Mesendoderm (in vitro differentiated cells): ENCODE data around the gene CCIN.

Experiments used
- DNase-seq: peaks from one replicate; pipeline ENCODE4 v3.0.0; 2013
- H2AK5ac ChIP-seq: 2 replicates; pipeline ENCODE4 v1.6.1; 2013; ENCODE audit warnings: low read length, inconsistent platforms
- H2BK120ac ChIP-seq: 2 replicates; pipeline ENCODE4 v1.6.1; 2013; ENCODE audit warnings: low read depth, mild to moderate bottlenecking, low read length, moderate library complexity, mixed read lengths
- H2BK15ac ChIP-seq: replicated peaks from 2 replicates; pipeline ENCODE4 v1.6.1; 2013; ENCODE audit warnings: low read depth, mild to moderate bottlenecking, moderate library complexity
- H2BK5ac ChIP-seq: 2 replicates; pipeline ENCODE4 v1.6.1; 2013; ENCODE audit warnings: low read length, inconsistent platforms
- H3K18ac ChIP-seq: 2 replicates; pipeline ENCODE4 v1.6.1; 2013; ENCODE audit warnings: mild to moderate bottlenecking, low read length, mixed read lengths
- H3K23ac ChIP-seq: one replicate; pipeline ENCODE4 v1.6.1; 2013; ENCODE audit warnings: low read length
- H3K27ac ChIP-seq: 2 replicates; pipeline ENCODE4 v1.5.1; 2013; ENCODE audit warnings: low read depth, mild to moderate bottlenecking, inconsistent platforms, low read length, moderate library complexity
- H3K27me3 ChIP-seq: 2 replicates; pipeline ENCODE4 v1.6.1; 2013; ENCODE audit warnings: low read length, control low read depth, mild to moderate bottlenecking, inconsistent platforms; ENCODE audit not compliant: insufficient read depth, poor library complexity
- H3K36me3 ChIP-seq: 2 replicates; pipeline ENCODE4 v1.6.1; 2013; ENCODE audit warnings: low read length, inconsistent platforms; ENCODE audit not compliant: control insufficient read depth, insufficient read depth
- H3K4ac ChIP-seq: one replicate; pipeline ENCODE4 v1.6.1; 2013; ENCODE audit warnings: low read depth, mild to moderate bottlenecking, low read length, moderate library complexity
- H3K4me1 ChIP-seq: 2 replicates; pipeline ENCODE4 v1.6.1; 2013; ENCODE audit warnings: low read depth, low read length, inconsistent platforms; ENCODE audit not compliant: control insufficient read depth
- H3K4me2 ChIP-seq: 2 replicates; pipeline ENCODE4 v1.6.1; 2013; ENCODE audit warnings: low read length
- H3K4me3 ChIP-seq: 2 replicates; pipeline ENCODE4 v1.5.1; 2013; ENCODE audit warnings: mild to moderate bottlenecking, low read length
- H3K56ac ChIP-seq: one replicate; pipeline ENCODE4 v1.6.1; 2013; ENCODE audit warnings: low read length
- H3K79me1 ChIP-seq: 2 replicates; pipeline ENCODE4 v1.6.1; 2013; ENCODE audit warnings: low read length, inconsistent platforms
- H3K79me2 ChIP-seq: 2 replicates; pipeline ENCODE4 v1.6.1; 2013; ENCODE audit warnings: mild to moderate bottlenecking, low read length; ENCODE audit not compliant: control insufficient read depth, insufficient read depth
- H3K9ac ChIP-seq: 2 replicates; pipeline ENCODE4 v1.6.1; 2013; ENCODE audit warnings: low read length, inconsistent platforms
- H4K5ac ChIP-seq: one replicate; pipeline ENCODE4 v1.6.1; 2013; ENCODE audit warnings: low read length
- H4K8ac ChIP-seq: one replicate; pipeline ENCODE4 v1.6.1; 2013; ENCODE audit warnings: low read depth, mild to moderate bottlenecking, control low read depth, low read length, moderate library complexity
- WGBS: extraction: QIAGEN DNeasy Blood & Tissue Kit; methylation state at CpG from one replicate; pipeline ENCODE4 v1.1.7; 2013; ENCODE audit warnings: low lambda C conversion rate, missing lambda C conversion rate; ENCODE audit not compliant: insufficient coverage; ENCODE audit errors: extremely low coverage; 5-methylcytosine and 5-hydroxymethylcytosine counted together

The CCIN gene

DNA sequence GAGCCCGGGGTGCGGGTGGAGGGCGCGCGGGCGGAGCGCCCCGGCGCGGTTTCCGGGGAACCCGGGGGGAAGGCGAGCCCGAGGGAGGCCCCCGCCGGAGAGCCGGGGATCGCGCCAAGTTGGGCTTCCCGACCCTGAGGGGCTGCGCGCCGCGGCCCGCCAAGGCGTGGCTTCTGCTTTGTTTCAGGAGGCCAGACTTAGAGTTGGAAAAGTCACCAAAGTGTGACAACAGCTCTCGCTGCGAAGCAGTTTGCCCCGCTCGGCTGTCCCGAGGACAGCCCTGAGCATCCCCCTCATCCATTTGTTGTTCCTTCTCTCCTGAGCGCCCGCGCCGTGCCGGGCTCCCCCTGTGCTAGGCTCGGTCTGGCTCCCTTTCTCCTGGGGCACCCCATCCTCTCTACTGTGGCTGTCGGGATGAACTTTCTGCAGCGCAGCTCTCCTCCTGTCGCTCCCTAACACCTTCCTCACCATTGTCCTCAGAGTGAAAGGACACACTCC lies 32.2 kb upstream of the CCIN start:
- peak overlapping the region; percentile 75 for H3K18ac ChIP-seq

DNA sequence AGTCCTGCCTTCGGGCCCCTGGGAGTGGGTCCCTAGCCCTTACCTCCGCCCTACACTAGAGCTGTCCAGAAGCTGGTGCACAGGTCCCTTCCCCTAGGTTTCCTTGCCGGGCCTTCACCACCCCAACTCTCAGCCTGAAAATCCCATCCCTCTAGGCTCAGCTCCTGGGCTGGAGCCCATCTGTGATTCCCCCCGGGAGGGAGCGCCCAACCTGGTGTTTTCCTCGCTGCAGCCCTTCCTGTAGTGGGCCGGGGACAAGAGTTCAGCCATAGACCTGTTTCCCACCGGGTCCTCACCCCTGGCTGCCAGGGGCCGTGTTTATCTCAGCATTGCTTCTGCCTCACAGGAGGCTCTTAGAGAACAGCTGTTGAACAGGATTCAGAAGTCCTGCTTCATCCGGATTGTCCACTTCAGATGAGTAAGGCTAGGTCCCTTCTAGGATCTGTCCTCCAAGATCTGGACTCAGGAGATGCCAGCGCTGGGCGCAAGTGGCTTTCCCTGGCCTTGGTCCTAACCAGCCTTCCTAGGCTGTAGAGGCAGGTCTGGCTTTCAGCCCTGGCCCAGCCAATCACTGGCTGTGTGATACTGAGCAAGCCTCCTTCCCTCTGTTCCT lies 31.7 kb upstream of the CCIN start:
- H3K4me2 ChIP-seq, result peak overlapping the region; percentile 2
- peak overlapping the region; percentile 0 for H3K4me3 ChIP-seq
- H2BK15ac ChIP-seq, result no peak overlapping the region
- peak overlapping the region; percentile 82 for H3K56ac ChIP-seq
- no peak overlapping the region for H3K27ac ChIP-seq
- peaks cover 3% of the 10 kb centered on the region for H3K27me3 ChIP-seq
- no peak overlapping the region for H3K18ac ChIP-seq
- peak overlapping the region; percentile 74 for H3K9ac ChIP-seq
- H2AK5ac ChIP-seq, result no peak overlapping the region
- peaks cover 11% of the 10 kb centered on the region for H3K4me1 ChIP-seq
- DNase-seq, result peak; percentile 30
- H2BK5ac ChIP-seq, result no peak overlapping the region
- no peak overlapping the region for H4K8ac ChIP-seq
- no peak overlapping the region for H4K5ac ChIP-seq
- peaks cover 3% of the 10 kb centered on the region for H3K79me2 ChIP-seq
- no CpG with 5 or more reads among the region's 12 CpGs for WGBS
- peak overlapping the region; percentile 61 for H3K4ac ChIP-seq
- H3K23ac ChIP-seq, result peak overlapping the region; percentile 74
- H2BK120ac ChIP-seq, result no peak overlapping the region
- peaks cover 7% of the 10 kb centered on the region for H3K79me1 ChIP-seq
- no peaks in the 10 kb centered on the region for H3K36me3 ChIP-seq

More for the DNA sequence above, 32.2 kb upstream of the CCIN start:
- H3K23ac ChIP-seq, result peak overlapping the region; percentile 74
- peak overlapping the region; percentile 39 for H2BK120ac ChIP-seq
- peak; percentile 44 for DNase-seq
- peak overlapping the region; percentile 74 for H3K9ac ChIP-seq
- H3K27me3 ChIP-seq, result peaks cover 3% of the 10 kb centered on the region
- H4K5ac ChIP-seq, result no peak overlapping the region
- H3K79me1 ChIP-seq, result peaks cover 5% of the 10 kb centered on the region
- peak overlapping the region; percentile 0 for H3K4me3 ChIP-seq
- peak overlapping the region; percentile 82 for H3K56ac ChIP-seq
- no peak overlapping the region for H3K27ac ChIP-seq
- no peak overlapping the region for H2AK5ac ChIP-seq
- H3K36me3 ChIP-seq, result no peaks in the 10 kb centered on the region
- H2BK5ac ChIP-seq, result no peak overlapping the region
- peak overlapping the region; percentile 28 for H4K8ac ChIP-seq
- peak overlapping the region; percentile 2 for H3K4me2 ChIP-seq
- no peak overlapping the region for H2BK15ac ChIP-seq
- peak overlapping the region; percentile 61 for H3K4ac ChIP-seq
- H3K4me1 ChIP-seq, result peaks cover 10% of the 10 kb centered on the region
- H3K79me2 ChIP-seq, result peaks cover 3% of the 10 kb centered on the region
- no CpG with 5 or more reads among the region's 40 CpGs for WGBS

DNA sequence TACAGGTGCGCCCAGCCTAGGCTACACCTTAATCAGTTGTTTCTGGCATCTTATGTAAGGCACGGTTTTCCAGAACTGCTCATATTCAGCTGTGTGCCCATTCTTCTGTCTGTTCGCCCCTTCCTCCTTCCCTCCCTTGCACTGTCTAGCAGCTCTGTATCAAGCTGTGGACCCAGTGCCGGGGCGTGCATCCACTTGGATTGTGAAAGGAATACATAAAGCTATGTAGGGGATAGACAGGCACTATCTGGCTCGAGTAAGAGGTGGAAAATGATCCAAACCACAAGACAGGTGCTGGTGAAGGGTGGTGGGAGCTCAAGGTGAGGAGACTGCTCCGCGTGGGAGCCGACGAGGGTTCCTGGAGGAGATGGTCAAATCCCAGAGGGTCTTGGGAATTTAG lies 30.7 kb upstream of the CCIN start:
- no peak for DNase-seq
- no peak overlapping the region for H3K4ac ChIP-seq
- H4K5ac ChIP-seq, result no peak overlapping the region
- H4K8ac ChIP-seq, result no peak overlapping the region
- H3K4me1 ChIP-seq, result peaks cover 11% of the 10 kb centered on the region
- H3K4me3 ChIP-seq, result no peak overlapping the region
- no peak overlapping the region for H3K27ac ChIP-seq
- H2AK5ac ChIP-seq, result no peak overlapping the region
- no CpG with 5 or more reads among the region's 10 CpGs for WGBS
- H2BK15ac ChIP-seq, result no peak overlapping the region
- no peak overlapping the region for H3K18ac ChIP-seq
- H3K9ac ChIP-seq, result no peak overlapping the region
- no peak overlapping the region for H3K23ac ChIP-seq
- H3K79me2 ChIP-seq, result peaks cover 3% of the 10 kb centered on the region
- no peak overlapping the region for H2BK5ac ChIP-seq
- H3K56ac ChIP-seq, result peak overlapping the region; percentile 38
- peaks cover 7% of the 10 kb centered on the region for H3K79me1 ChIP-seq
- peaks cover 3% of the 10 kb centered on the region for H3K27me3 ChIP-seq
- no peaks in the 10 kb centered on the region for H3K36me3 ChIP-seq
- no peak overlapping the region for H3K4me2 ChIP-seq
- H2BK120ac ChIP-seq, result no peak overlapping the region

DNA sequence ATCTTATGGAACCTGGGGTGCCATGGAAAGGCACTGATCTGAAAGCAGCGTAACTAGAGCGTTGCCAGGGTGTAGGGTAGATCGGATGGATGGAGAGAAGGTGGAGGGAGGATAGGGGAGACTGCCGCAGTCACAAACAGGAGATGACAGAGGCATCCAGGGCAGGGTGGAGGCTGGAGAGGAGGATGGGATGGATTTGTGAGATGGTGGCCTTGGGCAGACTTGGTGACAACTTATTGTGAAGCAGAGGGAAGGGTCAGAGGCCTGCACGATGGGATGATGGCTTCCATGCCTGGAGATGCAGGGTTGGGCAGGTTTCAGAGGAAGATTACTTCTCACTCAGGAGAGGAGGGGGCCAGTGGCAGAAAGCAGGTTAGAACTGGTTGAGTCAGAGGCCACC lies 30.3 kb upstream of the CCIN start:
- WGBS, result no CpG with 5 or more reads among the region's 5 CpGs
- Histone ChIP-seq H3K79me1 (peaks cover 7% of the 10 kb centered on the region), H2BK15ac (no peak overlapping the region), H2AK5ac (no peak overlapping the region), H3K27ac (no peak overlapping the region), H3K18ac (no peak overlapping the region), H3K36me3 (no peaks in the 10 kb centered on the region), H2BK120ac (no peak overlapping the region), H3K56ac (peak overlapping the region; percentile 38), H2BK5ac (no peak overlapping the region), H4K8ac (no peak overlapping the region), H3K9ac (no peak overlapping the region), H3K4ac (no peak overlapping the region), H3K4me3 (no peak overlapping the region), H3K27me3 (peaks cover 3% of the 10 kb centered on the region), H3K23ac (no peak overlapping the region), H3K4me2 (no peak overlapping the region), H3K79me2 (peaks cover 3% of the 10 kb centered on the region), H4K5ac (no peak overlapping the region), H3K4me1 (peaks cover 11% of the 10 kb centered on the region)
- DNase-seq, result no peak

DNA sequence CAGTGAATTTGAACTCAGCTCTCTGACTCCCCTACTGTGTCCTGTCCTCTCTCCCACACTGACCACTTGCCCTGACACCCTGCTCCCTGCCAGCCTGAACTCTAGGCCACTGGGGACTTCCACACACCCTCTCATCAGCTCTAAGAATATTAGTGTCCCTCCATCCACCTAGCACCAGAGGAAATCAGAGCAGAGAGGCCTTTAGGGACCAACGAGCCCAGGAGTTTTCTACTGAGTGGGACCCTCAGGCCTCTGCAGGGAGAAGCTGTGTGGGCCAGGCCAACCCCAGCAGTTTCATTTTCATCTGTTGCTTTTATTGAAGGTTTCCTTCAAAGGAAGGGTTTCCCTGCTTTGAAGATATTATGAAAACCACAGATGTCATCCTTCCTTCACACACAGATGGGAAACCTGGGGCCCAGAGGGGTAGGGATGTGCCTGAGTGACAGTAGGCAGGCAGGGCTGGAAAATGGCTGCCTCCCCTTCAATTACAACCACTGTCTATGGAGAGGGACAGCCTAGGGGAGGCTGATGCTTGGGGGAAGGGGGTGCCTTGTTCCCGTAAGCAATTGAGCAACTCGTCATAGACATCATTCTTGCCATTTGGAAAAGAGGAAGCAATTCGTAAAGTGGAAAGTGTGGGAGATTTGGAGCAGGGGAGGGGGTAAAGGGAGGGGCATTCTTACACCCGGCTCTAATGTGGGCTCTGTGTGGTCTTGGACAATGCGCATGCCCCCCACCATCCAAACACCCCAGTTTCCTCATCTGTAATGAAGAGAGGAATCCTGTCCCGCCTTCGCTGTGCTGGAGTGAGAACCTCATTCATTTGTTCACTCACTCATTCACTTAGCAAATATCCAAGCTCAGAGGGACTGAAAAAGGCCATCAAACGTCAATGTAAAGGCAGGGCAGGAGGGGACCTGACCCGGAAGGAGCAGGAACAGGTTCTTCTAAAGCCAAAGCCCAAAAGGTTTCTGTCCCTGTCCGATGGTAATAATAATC lies 28.8 kb upstream of the CCIN start:
- no peak overlapping the region for H4K5ac ChIP-seq
- H3K27me3 ChIP-seq, result peaks cover 3% of the 10 kb centered on the region
- H3K79me1 ChIP-seq, result peaks cover 7% of the 10 kb centered on the region
- H3K4me1 ChIP-seq, result peaks cover 9% of the 10 kb centered on the region
- H2BK15ac ChIP-seq, result no peak overlapping the region
- H3K23ac ChIP-seq, result no peak overlapping the region
- no peak overlapping the region for H3K27ac ChIP-seq
- H2BK5ac ChIP-seq, result no peak overlapping the region
- H3K79me2 ChIP-seq, result peaks cover 3% of the 10 kb centered on the region
- no peaks in the 10 kb centered on the region for H3K36me3 ChIP-seq
- H3K4me2 ChIP-seq, result no peak overlapping the region
- no peak overlapping the region for H3K4me3 ChIP-seq
- WGBS, result no CpG with 5 or more reads among the region's 11 CpGs
- H3K56ac ChIP-seq, result peak overlapping the region; percentile 28
- no peak for DNase-seq
- H3K4ac ChIP-seq, result no peak overlapping the region
- no peak overlapping the region for H2AK5ac ChIP-seq
- no peak overlapping the region for H2BK120ac ChIP-seq
- no peak overlapping the region for H3K18ac ChIP-seq
- no peak overlapping the region for H4K8ac ChIP-seq
- H3K9ac ChIP-seq, result no peak overlapping the region
